ENCODE measurements around the gene SNX1.

The SNX1 gene

DNA sequence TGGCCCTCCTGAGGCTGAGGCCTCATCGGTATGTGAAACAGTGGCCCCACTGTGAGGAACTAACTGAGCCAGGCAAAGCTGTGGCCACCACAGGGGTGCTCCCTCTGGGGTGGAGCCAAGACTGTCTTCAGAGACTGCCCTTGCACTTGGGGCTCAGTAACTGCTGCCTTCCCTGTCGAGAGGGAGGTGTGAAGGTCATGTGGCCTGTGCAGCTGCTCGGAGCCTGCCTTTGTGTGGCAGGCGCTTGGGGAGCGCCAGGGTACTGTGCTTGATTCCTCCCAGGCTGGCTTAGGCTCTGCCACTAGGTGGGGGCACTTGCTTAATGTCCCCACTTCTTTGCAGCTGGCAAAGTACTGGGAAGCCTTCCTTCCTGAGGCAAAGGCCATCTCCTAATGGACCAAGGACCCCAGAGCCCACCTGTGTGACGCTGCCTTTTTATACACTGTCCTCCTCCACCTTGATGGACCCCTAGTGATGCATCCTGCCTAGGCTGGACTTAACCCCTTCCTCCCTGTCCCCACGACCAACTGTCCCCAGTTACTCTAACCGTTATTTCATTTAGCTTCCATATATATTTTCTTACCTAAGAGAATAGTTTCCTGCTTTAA, 41.5 kb downstream of the SNX1 start:
- TF ChIP-seq CTCF (conservative IDR thresholded peaks at IDR 0.05) = no peak

GRCh38 chr15:64138331-64138941, 42.7 kb downstream of the SNX1 start:
- no peak overlapping the region for H3K27ac ChIP-seq

More for the DNA sequence above, 41.5 kb downstream of the SNX1 start:
- no peak overlapping the region for H3K27ac ChIP-seq

DNA sequence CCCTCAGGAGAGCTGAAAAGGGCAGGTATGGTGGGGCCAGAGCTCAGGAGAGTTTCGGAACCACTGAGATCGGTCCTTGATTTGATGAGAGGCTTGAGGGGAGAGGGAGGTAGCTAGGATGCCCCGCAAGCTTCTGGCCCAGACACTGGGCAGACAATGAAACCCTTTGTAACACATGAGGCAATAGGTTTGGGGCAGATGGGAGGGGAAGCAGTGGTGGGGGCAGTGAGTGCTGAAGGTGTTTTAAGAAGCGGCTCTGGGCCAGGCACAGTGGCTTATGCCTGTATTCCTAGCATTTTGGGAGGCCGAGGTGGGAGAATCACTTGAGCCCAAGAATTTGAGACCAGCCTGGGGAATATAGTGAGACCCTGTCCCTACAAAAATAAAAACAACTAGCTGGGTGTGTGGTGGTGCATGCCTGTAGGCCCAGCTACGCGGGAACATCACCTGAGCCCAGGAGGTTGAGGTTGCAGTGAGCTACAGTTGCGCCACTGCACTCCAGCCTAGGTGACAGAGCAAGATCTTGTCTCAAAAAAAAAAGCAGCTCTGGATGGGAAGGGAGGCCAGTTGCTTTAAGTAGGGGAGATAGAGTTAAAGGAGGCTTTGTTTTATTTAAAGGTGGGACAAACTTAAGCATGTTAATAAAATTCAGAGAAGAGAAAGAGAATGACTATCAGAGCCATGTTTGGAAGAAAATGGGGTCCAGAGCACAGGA, 46.2 kb downstream of the SNX1 start:
- no peak overlapping the region for H3K27ac ChIP-seq
- TF ChIP-seq CTCF (conservative IDR thresholded peaks at IDR 0.05) = no peak

More at GRCh38 chr15:64138331-64138941, 42.7 kb downstream of the SNX1 start:
- TF ChIP-seq CTCF (conservative IDR thresholded peaks at IDR 0.05) = no peak

DNA sequence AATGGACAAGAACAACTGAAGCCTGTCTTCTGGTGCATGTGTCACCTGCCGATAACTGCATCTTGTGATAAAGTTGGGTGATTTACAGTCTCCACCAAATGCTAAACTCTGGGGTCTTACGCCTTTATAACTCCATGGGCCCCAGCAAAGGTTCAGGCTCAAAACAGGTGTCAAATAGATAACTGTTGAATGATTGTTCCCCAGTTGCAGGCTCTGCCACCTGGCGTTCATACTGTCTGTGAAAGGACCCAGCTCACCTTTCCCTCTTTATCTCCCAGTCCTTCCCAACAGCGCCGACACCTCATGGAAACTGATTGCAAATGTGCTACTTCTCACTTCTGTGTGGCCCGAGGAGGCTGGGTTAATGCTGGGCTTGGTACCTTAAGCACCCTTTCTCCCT, 47.5 kb downstream of the SNX1 start:
- no peak for TF ChIP-seq CTCF (conservative IDR thresholded peaks at IDR 0.05)
- H3K27ac ChIP-seq = no peak overlapping the region

GRCh38 chr15:64144192-64144564, 48.4 kb downstream of the SNX1 start:
- TF ChIP-seq CTCF (conservative IDR thresholded peaks at IDR 0.05) = no peak
- H3K27ac ChIP-seq = no peak overlapping the region

DNA sequence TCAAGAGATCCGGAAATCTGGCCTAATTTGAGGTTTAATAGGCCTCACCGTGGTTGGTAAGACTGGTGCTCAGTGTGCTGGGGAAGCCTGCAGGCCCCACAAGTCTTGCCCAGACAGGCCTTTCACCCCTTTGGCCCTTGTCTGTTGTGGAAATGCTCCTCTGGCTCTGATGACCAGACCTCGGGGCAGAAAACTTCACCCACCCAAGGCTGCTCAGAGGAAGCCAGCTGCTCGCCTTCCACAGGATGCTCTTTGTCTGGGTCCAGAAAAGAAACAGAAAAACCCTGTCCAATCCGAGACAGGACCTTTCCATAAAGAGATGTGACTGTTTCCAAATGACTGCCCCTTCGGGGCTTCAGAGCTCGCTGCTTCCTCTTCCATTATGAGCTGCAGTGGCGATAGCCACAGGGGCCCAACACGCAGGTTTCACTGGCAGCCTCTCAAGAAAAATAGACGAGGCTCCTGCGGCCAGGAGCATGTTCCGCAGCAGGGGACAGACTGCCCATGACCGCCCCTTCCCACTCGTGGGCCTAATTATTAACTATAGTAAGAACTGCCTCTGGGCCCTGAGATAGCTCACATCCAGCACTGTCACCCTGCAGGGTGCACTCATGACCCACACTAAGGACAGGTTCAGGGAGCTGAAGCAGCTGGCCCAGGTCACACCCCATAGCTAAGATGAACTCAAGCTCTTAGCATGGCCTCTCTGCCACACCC, 48.9 kb downstream of the SNX1 start:
- H3K27ac ChIP-seq = no peak overlapping the region
- TF ChIP-seq CTCF (conservative IDR thresholded peaks at IDR 0.05) = no peak

DNA sequence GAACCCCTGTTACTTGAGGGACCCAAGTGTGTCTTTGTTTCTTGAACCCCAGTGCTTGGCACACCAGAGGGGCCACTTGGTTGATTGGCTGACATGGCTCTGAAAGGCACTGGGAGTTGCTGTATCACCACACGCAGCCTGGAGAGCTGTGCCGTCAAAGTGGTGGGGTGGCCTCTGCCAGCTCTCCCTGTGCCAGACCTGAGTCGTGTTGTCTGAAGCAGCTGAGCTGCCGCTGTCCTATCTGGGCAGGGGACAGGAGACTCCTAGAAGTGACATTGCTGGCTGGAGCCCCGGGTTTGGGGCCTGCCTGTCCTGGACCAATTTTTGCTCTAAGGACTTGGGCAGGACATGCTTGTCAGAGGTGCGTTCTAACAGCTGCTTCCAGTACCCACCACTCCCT, 50.3 kb downstream of the SNX1 start:
- H3K27ac ChIP-seq = no peak overlapping the region
- TF ChIP-seq CTCF (conservative IDR thresholded peaks at IDR 0.05) = no peak
